ENCODE results near the gene BCAM.

GRCh38 chr19:44848036-44848811 is 39.3 kb downstream of the BCAM start:
- TF ChIP-seq, protein P1, sequence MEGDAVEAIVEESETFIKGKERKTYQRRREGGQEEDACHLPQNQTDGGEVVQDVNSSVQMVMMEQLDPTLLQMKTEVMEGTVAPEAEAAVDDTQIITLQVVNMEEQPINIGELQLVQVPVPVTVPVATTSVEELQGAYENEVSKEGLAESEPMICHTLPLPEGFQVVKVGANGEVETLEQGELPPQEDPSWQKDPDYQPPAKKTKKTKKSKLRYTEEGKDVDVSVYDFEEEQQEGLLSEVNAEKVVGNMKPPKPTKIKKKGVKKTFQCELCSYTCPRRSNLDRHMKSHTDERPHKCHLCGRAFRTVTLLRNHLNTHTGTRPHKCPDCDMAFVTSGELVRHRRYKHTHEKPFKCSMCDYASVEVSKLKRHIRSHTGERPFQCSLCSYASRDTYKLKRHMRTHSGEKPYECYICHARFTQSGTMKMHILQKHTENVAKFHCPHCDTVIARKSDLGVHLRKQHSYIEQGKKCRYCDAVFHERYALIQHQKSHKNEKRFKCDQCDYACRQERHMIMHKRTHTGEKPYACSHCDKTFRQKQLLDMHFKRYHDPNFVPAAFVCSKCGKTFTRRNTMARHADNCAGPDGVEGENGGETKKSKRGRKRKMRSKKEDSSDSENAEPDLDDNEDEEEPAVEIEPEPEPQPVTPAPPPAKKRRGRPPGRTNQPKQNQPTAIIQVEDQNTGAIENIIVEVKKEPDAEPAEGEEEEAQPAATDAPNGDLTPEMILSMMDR (conservative IDR thresholded peaks at IDR 0.05; ENCODE audit: low read depth, low read length) = no peak
- TF ChIP-seq EZH2phosphoT487 (IDR thresholded peaks at IDR 0.05; ENCODE audit: borderline replicate concordance, low read length) = no peak
